ENCODE measurements around the gene UGT2B17.
"Not testable (repeated sequence)": the region's sequence is repeated elsewhere in the genome, so short reads cannot be mapped to it uniquely, and the experiment has no call there.

DNA sequence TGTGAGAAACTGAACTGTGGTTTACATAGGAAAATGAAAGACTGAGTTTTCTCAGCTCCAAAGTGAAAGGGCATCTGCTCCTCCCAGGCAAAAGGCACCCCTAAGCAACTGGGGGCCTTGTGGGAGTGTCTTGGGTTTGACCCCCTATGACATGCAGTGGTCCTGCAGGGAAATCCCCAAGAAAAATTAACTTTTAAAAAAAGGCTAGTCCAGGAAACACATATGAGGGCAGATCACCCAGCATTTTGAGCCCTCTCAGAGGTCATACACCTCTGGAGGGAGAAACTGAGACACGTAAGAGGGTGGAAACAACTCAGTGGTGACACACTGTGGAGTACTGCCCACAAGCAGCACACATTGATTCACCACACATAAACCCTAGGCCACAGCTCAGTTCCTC is 22.3 kb downstream of the UGT2B17 start:
- TF ChIP-seq POLR2A, CTCF (IDR thresholded peaks at IDR 0.05): not testable (repeated sequence)
